GM12891 (cell line): ENCODE data around the gene IWS1.

Experiments
- POLR2A ChIP-seq: IDR thresholded peaks from 2 replicates; pipeline ENCODE4 v1.6.1; 2011; ENCODE audit warnings: low read depth, low read length, control low read depth
- POLR2AphosphoS5 ChIP-seq: IDR thresholded peaks from 2 replicates; pipeline ENCODE4 v1.6.1; 2011; ENCODE audit warnings: low read depth, low read length, control low read depth

GRCh38 chr2:127569666-127570065 is 43.4 kb upstream of the IWS1 start:
- no peak for TF ChIP-seq POLR2AphosphoS5
- TF ChIP-seq POLR2A: no peak
